Adrenal gland (tissue), 12 donors: ENCODE data around the gene TPH2. TPM values are rescaled to one million over a fixed set of nuclear protein-coding genes. Genes with fewer than 3 reads are reported as not detected.

ENCODE experiments used
- DNase-seq, 7 donors: peaks; one replicate each; pipeline ENCODE4 v3.0.0-alpha.2; 2019 to 2020
- H3K27ac ChIP-seq, 5 donors: fragments of 200-600 bp; sonication (generic) in 4 of 5; 1 replicate in 3 of 5; 2 replicates in 2 of 5; pipeline versions ENCODE4 v1.5.1 to v1.8.0; 2016 to 2020; ENCODE audit warnings: mild to moderate bottlenecking in 1 of 5
- H3K27me3 ChIP-seq: fragments of 200-600 bp; 2 replicates; pipeline ENCODE4 v1.8.0; 2021
- H3K36me3 ChIP-seq, 2 donors: fragments of 200-600 bp; replicated peaks in 1 of 2; 1 replicate in 1 of 2; 2 replicates in 1 of 2; pipeline versions ENCODE4 v1.5.1 to v1.8.0; 2018 to 2022
- H3K4me1 ChIP-seq, 2 donors: fragments of 200-600 bp; replicated peaks in 1 of 2; 1 replicate in 1 of 2; 2 replicates in 1 of 2; pipeline versions ENCODE4 v1.5.1 to v1.8.0; 2018 to 2021
- H3K4me3 ChIP-seq, 4 donors: fragments of 200-600 bp; sonication (generic) in 3 of 4; one replicate each; pipeline ENCODE4 v1.5.1; 2016 to 2018
- H3K9me3 ChIP-seq, 3 donors: fragments of 200-600 bp; sonication (generic) in 1 of 3; replicated peaks in 1 of 3; 1 replicate in 2 of 3; 2 replicates in 1 of 3; pipeline versions ENCODE4 v1.5.1 to v1.8.0; 2016 to 2021
- POLR2A ChIP-seq, 2 donors: fragments of 450-650 bp; IDR thresholded peaks; one replicate each; pipeline ENCODE4 v1.6.1; 2017; ENCODE audit warnings: antibody characterized with exemption in 2 of 2, mild to moderate bottlenecking in 2 of 2, moderate library complexity in 1 of 2
- WGBS, 4 donors: extraction: QIAGEN DNeasy Blood & Tissue Kit in 2 of 4; methylation state at CpG; one replicate each; pipeline versions ENCODE4 v1.1.5 to v1.1.7; 2013 to 2017; 5-methylcytosine and 5-hydroxymethylcytosine counted together
- intact Hi-C, 2 donors: fragments of 100-400 bp; cut with DNase I; formaldehyde crosslinking; loops; one replicate each; pipeline versions ENCODE4 v1.14.1 to v1.15.0; 2022 to 2023
- polyA plus RNA-seq, 3 donors: library from polyadenylated mRNA; stranded (reverse); fragments of 200-250 nt in 2 of 3; fragments of 350-450 nt in 1 of 3; fragmentation: Illumina TruSeq in 1 of 3; extraction: RNeasy Lipid Tissue Mini Kit (QIAGEN cat#74804) in 1 of 3; gene quantifications; one replicate each; pipeline ENCODE4 v1.2.3, GENCODE V29; 2013 to 2014
- total RNA-seq, 9 donors: library from RNA; depleted of rRNA in 4 of 9; stranded (reverse); fragments of >200 nt in 4 of 9; fragments of 120-200 nt in 1 of 9; fragmentation: NEBNext Ultra II Directional in 1 of 9; extraction: Animal tissue kit (Norgen Biotek cat#: 25700) in 1 of 9; gene quantifications; one replicate each; pipeline versions ENCODE4 v1.1.0 to v1.2.4, GENCODE V29; 2013 to 2023
- TF ChIP-seq, protein P1 (sequence below), 6 experiments: fragments of 450-650 bp in 4 of 6; fragments of 200-600 bp in 2 of 6; sonication (generic) in 1 of 6; IDR thresholded peaks; 1 replicate in 5 of 6; 2 replicates in 1 of 6; pipeline versions ENCODE4 v1.5.1 to v1.8.0; 2016 to 2021; ENCODE audit warnings: antibody characterized with exemption in 6 of 6, mild to moderate bottlenecking in 2 of 6, moderate library complexity in 1 of 6
- donor health status: healthy with polysubstance abuse.
- donor health status: Bipolar disorder and iron deficiency.
- donor health status: DM: yes; HTN: yes; CAD: no.
- donor health status: DM: no; HTN: no; CAD: no.
- donor health status: DM: no; HTN: no; CAD: no.
- donor health status: DM: yes; HTN: yes; CAD: no.

TPH2 gene
- total and polyA plus RNA-seq, 12 donors, result 0.06 TPM; not detected in 11

DNA sequence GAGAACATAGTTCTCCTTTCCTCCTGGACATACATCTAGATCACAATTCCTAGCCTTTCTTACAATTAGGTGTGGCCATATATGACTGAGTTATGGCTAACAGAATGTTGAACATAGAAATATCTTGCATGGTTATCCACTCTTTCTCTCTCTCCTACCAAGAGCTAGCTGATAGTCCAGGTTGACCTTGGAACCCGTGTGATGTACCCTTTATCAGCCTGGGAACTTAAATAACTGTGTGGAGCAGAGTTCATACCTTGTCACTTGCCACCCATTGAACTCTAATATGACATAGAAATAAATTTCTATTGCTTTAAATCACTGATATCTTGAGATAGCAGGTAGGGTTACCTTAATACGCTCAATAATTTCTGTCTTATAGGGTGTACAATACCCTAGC, 115.9 kb downstream of the TPH2 start:
- Histone ChIP-seq H3K36me3 (no peaks in the 10 kb centered on the region), H3K4me3 (no peak overlapping the region), H3K27ac (no peak overlapping the region), H3K27me3 (no peaks in the 10 kb centered on the region), H3K9me3 (no peaks in the 10 kb centered on the region), H3K4me1 (no peaks in the 10 kb centered on the region)
- intact Hi-C loops, result no loop called here
- DNase-seq, result no peak
- TF ChIP-seq POLR2A (IDR thresholded peaks at IDR 0.05), result no peak
- TF ChIP-seq, protein P1, sequence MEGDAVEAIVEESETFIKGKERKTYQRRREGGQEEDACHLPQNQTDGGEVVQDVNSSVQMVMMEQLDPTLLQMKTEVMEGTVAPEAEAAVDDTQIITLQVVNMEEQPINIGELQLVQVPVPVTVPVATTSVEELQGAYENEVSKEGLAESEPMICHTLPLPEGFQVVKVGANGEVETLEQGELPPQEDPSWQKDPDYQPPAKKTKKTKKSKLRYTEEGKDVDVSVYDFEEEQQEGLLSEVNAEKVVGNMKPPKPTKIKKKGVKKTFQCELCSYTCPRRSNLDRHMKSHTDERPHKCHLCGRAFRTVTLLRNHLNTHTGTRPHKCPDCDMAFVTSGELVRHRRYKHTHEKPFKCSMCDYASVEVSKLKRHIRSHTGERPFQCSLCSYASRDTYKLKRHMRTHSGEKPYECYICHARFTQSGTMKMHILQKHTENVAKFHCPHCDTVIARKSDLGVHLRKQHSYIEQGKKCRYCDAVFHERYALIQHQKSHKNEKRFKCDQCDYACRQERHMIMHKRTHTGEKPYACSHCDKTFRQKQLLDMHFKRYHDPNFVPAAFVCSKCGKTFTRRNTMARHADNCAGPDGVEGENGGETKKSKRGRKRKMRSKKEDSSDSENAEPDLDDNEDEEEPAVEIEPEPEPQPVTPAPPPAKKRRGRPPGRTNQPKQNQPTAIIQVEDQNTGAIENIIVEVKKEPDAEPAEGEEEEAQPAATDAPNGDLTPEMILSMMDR (IDR thresholded peaks at IDR 0.05), result no peak
- WGBS, 4 donors, result 54 to 67% (median 59%) methylated on average over 2 of the region's 2 CpGs

DNA sequence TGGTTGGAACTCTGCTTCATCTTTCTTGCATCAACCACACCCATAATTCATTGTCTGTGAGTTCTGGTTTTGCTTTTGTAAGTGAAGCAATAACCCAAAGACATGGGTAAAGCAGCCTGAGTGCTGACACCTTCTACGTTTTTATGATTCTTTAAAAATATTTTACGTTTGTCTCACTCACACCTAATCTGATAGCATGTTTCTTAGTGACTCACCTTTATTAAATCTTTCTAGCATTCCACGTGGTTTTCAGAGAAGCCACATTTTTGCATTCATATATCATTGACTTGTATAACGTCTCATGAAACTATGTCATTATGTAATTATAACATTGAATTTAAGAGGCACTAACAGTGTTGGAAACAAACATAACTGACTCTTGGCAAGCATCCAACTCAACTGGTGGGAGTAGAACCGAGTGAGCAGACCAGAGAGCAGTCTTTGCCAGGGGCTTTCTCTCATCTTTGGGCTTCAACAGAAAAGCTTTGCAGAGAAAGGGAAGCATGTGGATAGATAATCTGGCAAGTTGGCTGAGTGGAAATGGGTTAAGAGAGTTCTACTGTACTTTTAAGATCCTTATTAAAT, 118.8 kb downstream of the TPH2 start:
- Histone ChIP-seq H3K4me1 (no peaks in the 10 kb centered on the region), H3K4me3 (no peak overlapping the region), H3K27ac (no peak overlapping the region), H3K9me3 (no peaks in the 10 kb centered on the region), H3K27me3 (no peaks in the 10 kb centered on the region), H3K36me3 (no peaks in the 10 kb centered on the region)
- TF ChIP-seq, protein P1 (IDR thresholded peaks at IDR 0.05), result no peak
- TF ChIP-seq POLR2A (IDR thresholded peaks at IDR 0.05), result no peak
- no peak for DNase-seq
- intact Hi-C loops, result no loop called here
- WGBS, 4 donors, result 46 to 55% (median 48%) methylated on average over 5 of the region's 5 CpGs

DNA sequence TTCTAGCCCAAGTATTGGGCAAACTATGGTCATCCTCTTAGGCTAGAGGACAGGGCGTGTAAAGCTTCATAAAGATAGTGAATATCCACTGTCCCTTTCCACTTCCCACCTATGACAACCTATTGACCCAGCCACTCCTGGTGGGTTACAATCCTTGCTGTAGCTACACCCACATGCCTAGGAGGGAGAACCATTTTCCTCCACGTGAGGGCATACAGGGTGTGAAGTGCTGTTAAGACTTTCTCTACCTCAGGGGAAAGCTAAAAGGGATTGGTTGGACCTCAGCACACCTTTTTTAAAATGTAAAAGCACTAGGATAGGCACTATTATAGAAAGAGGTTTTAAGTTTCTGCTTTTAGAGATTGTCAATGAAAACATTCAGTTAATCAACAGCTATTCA, 124.4 kb downstream of the TPH2 start:
- no peak for DNase-seq
- intact Hi-C loops, result no loop called here
- TF ChIP-seq, protein P1 (IDR thresholded peaks at IDR 0.05), result no peak
- no peak for TF ChIP-seq POLR2A (IDR thresholded peaks at IDR 0.05)
- no peaks in the 10 kb centered on the region for H3K9me3 ChIP-seq
- no peaks in the 10 kb centered on the region for H3K36me3 ChIP-seq
- H3K4me3 ChIP-seq, result no peak overlapping the region
- H3K27ac ChIP-seq, result no peak overlapping the region
- 64 to 79% (median 70%) methylated on average over 2 of the region's 2 CpGs for WGBS, 4 donors
- H3K27me3 ChIP-seq, result no peaks in the 10 kb centered on the region
- no peaks in the 10 kb centered on the region for H3K4me1 ChIP-seq

DNA sequence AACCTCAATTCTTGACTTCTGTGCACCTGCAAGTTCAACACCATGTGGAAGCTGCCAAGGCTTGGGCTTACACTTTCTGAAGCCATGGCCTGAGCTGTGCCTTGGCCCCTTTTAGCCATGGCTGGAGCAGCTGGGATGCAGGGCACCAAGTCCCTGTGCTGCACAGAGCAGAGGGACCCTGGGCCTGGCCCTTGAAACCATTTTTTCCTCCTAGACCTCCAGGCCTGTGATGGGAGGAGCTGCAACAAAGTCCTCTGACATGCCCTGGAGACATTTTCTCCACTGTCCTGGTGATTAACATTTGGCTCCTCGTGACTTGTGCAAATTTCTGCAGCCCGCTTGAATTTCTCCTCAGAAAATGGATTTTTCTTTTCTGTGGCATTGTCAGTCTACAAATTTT, 132.4 kb downstream of the TPH2 start:
- H3K36me3 ChIP-seq, result no peaks in the 10 kb centered on the region
- WGBS, 4 donors, result 92 to 97% (median 95%) methylated on average over 2 of the region's 2 CpGs
- no peak for DNase-seq
- no peak overlapping the region for H3K4me3 ChIP-seq
- intact Hi-C loops, result no loop called here
- no peak overlapping the region for H3K27ac ChIP-seq
- TF ChIP-seq POLR2A (IDR thresholded peaks at IDR 0.05), result no peak
- TF ChIP-seq, protein P1 (IDR thresholded peaks at IDR 0.05), result no peak
- no peaks in the 10 kb centered on the region for H3K27me3 ChIP-seq
- no peaks in the 10 kb centered on the region for H3K4me1 ChIP-seq
- H3K9me3 ChIP-seq, result no peaks in the 10 kb centered on the region
